RPMI7951 (cell line): ENCODE results near the gene WDR76. TPM values are rescaled to one million over a fixed set of nuclear protein-coding genes. Genes with fewer than 3 reads are reported as not detected.
A peak's percentile ranks its signal among the peaks of the same experiment; 100 is the strongest.

ENCODE experiments used
- DNase-seq: peaks from one replicate; pipeline ENCODE4 v3.0.0-alpha.2; 2012; ENCODE audit warnings: low read depth
- total RNA-seq: library from RNA; depleted of rRNA; stranded (reverse); fragments of >200 nt; shearing (Covaris generic); gene quantifications from 2 replicates; pipeline ENCODE4 v1.2.3, GENCODE V29; 2014; rRNA removed

Gene WDR76
- total RNA-seq, 1 experiment from 2014 or later = 58.3 TPM

DNA sequence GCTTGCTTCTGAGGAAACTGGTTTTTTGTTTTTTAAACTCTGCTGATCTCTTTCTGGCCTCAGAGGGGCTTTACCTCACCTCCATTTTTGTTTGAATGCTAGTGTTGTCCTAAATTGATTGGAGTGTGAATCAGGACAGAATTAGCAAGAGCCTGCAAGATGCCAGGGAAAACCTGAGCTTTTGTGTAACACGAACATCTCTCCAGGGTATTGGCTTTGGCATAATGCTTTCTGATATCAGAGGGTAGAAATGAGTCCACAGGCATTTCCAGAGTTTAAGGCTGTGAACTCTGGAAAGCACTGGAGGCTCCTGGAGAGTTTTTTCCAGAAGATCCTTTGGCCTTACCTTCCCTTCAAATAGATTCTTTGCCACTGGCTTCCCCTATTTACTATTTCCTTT lies 87.1 kb downstream of the WDR76 start:
- peak; percentile 15 for DNase-seq

DNA sequence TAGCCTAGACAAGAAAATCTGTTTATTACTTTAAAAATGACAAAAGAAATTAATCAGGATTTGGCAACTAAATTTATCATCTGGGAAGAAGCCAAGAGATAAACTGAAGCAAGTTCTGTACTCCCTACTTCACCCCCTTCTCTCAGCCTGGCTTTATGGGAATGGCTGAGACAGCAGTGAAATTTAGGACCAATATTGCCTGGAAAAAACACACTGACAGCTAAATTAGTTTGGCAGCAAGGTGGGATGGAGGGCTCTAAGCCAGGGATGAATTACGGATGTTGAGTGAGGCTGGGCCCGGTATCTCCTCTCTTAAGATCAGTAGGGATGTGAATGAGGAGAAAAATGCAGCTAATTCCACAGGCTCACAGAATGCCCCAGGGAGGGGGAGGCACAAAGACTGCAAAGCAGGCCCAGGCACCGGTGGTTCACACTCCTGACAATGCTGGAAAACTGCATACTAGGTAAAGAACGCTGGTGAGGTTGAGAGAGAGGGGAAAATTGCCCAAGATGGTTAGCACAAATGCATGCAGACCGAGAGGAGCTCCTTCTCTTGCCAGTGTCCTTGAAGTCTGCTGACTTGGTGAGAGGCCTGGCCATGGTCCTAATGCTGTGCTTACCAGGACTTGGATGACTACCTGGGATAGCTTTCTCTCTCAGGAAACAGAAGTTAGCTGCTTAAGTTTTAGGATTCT lies 89.0 kb downstream of the WDR76 start:
- no peak for DNase-seq

DNA sequence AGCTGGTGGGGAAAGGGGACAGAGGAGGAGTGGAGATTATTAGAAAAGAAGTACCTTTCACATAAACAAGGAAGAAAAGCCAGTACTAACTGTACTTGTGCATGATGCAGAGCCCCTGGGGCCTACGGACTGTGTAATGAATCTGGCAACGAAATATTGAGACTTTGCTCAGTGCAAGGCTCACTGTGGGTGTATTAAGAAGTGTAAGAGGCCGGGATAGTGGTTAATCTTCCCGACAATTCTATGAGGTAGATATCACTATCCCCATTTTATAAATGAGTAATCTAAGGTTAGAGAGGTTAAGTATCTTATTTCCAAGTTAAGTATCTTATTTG lies 89.5 kb downstream of the WDR76 start:
- DNase-seq = no peak

Other genes starting within 250 kb of the WDR76 start
- 16.7 and 16.9 TPM in 2 replicates for gene PPIP5K1, start 236.8 kb upstream of the WDR76 start, total RNA-seq
- gene CKMT1B, start 233.0 kb upstream of the WDR76 start, total RNA-seq = not detected in 2 replicates
- not detected in 2 replicates for gene STRC, start 208.2 kb upstream of the WDR76 start, total RNA-seq
- 0.60 and 1.9 TPM in 2 replicates for gene CATSPER2, start 178.2 kb upstream of the WDR76 start, total RNA-seq
- gene CKMT1A, start 133.1 kb upstream of the WDR76 start, total RNA-seq = 0.24 TPM in 1 of 2 replicates, not detected in the other
- 303 and 323 TPM in 2 replicates for gene PDIA3, start 80.6 kb upstream of the WDR76 start, total RNA-seq
- 1.2 and 4.3 TPM in 2 replicates for gene ELL3, start 50.0 kb upstream of the WDR76 start, total RNA-seq
- 1,696 and 1,842 TPM in 2 replicates for gene SERF2, start 34.7 kb upstream of the WDR76 start, total RNA-seq
- gene SERINC4, start 26.8 kb upstream of the WDR76 start, total RNA-seq = not detected in 2 replicates
- 18.4 and 20.8 TPM in 2 replicates for gene HYPK, start 26.4 kb upstream of the WDR76 start, total RNA-seq
- gene MFAP1, start 2.3 kb upstream of the WDR76 start, total RNA-seq = 43.5 and 46.4 TPM in 2 replicates